Skeletal muscle tissue (tissue), 4 donors: ENCODE measurements around the gene SLC22A17. TPM values are rescaled to one million over a fixed set of nuclear protein-coding genes. Genes with fewer than 3 reads are reported as not detected.
"Not testable (repeated sequence)": the region's sequence is repeated elsewhere in the genome, so short reads cannot be mapped to it uniquely, and the experiment has no call there.

Experiments used
- H3K27ac ChIP-seq: one replicate; pipeline ENCODE4 v1.7.0; 2013; ENCODE audit warnings: mild to moderate bottlenecking, low read depth, low read length, inconsistent platforms
- H3K27me3 ChIP-seq, 3 donors: one replicate each; pipeline ENCODE4 v1.7.0; 2013; ENCODE audit warnings: low read length in 3 of 3; ENCODE audit not compliant: control insufficient read depth in 3 of 3, insufficient read depth in 3 of 3
- H3K36me3 ChIP-seq, 3 donors: one replicate each; pipeline ENCODE4 v1.7.0; 2013; ENCODE audit warnings: low read length in 3 of 3; ENCODE audit not compliant: control insufficient read depth in 3 of 3, insufficient read depth in 3 of 3
- H3K4me1 ChIP-seq, 3 donors: one replicate each; pipeline ENCODE4 v1.7.0; 2013; ENCODE audit warnings: low read length in 3 of 3, mild to moderate bottlenecking in 3 of 3; ENCODE audit not compliant: control insufficient read depth in 3 of 3, insufficient read depth in 3 of 3
- H3K4me3 ChIP-seq, 3 donors: one replicate each; pipeline ENCODE4 v1.7.0; 2013; ENCODE audit warnings: low read length in 3 of 3
- H3K9ac ChIP-seq, 3 donors: one replicate each; pipeline ENCODE4 v1.7.0; 2013; ENCODE audit warnings: low read length in 3 of 3, mild to moderate bottlenecking in 3 of 3, moderate library complexity in 2 of 3, low read depth in 1 of 3
- H3K9me3 ChIP-seq, 3 donors: one replicate each; pipeline ENCODE4 v1.7.0; 2013; ENCODE audit warnings: low read length in 3 of 3; ENCODE audit not compliant: control insufficient read depth in 3 of 3
- total RNA-seq: library from RNA; depleted of rRNA; stranded (reverse); fragments of >200 nt; gene quantifications from one replicate; pipeline ENCODE4 v1.2.3, GENCODE V29; 2014
- donor health status: Osteomylitis.

The SLC22A17 gene
- total RNA-seq, 1 donor from 2014 or later = 12.5 TPM

DNA sequence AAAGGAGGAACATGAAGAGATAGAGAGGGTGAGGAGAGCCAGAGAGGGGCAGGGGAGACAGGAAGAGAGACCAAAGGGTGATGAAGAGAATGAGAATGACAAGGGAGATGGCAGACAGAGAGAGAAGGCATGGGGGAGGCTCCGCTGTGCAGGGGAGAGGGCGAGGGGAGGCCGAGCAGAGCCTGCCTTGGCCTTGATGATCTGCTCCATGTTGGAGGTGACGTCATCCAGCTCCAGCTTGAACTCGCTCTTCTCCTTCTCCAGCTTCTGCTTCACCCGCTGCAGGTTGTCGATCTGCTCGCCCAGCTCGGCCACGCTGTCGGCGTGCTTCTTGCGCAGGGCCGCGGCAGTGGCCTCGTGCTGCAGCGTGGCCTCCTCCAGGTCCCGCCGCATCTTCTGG, 37.2 kb upstream of the SLC22A17 start:
- H3K27ac ChIP-seq, H3K27me3 ChIP-seq, H3K9ac ChIP-seq, H3K4me3 ChIP-seq, H3K9me3 ChIP-seq, H3K4me1 ChIP-seq: not testable (repeated sequence)
- H3K36me3 ChIP-seq = peaks cover 5 to 75% (median 64%) of the 10 kb centered on the region in 3 donors

DNA sequence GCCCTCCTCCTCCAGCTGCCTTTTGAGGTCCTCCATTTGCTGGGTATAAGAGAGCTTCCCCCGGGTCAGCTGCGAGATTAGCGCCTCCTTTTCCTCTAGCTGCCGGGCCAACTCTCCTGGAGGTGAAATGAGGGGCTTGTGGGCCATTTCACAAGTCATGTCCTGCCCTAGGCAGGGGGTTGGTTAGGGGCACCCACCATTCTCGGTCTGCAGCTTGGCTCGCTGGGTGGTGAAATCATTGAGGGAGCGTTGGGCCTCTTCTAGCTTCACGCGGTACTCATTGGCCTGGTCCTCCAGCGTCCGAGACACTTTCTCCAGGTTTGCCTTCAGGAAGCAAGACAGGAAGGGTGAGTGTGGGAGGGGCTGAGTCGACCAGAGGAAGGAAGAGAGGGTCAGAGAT, 36.7 kb upstream of the SLC22A17 start:
- H3K27me3 ChIP-seq = peaks cover 0 to 5% (median 3%) of the 10 kb centered on the region in 3 donors
- H3K9ac ChIP-seq = no peak overlapping the region
- H3K9me3 ChIP-seq = no peaks in the 10 kb centered on the region
- no peak overlapping the region for H3K27ac ChIP-seq
- no peak overlapping the region for H3K4me3 ChIP-seq
- peaks cover 5 to 80% (median 66%) of the 10 kb centered on the region in 3 donors for H3K36me3 ChIP-seq
- H3K4me1 ChIP-seq = no peaks in the 10 kb centered on the region

DNA sequence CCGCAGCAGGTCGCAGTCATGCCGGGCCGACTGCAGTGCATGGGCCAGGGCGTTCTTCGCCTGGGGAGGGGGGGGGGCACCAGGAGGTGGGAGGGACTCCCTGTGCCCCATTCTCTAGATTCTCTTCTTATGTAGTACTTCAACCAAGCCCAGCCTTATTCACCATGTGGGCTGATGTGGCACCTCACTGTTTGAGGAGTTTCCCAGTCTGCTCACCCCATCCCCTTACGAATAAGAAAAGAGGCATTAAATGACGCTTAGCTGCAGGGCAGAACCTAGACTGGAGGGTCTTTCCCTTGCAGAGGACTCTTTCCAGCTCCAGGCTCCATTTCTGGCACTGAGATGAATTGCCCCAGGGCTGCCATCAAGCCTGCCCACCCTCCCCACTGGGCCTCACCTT, 36.3 kb upstream of the SLC22A17 start:
- Histone ChIP-seq H3K4me3 (no peak overlapping the region), H3K36me3 (peaks cover 5 to 82% (median 66%) of the 10 kb centered on the region in 3 donors), H3K27me3 (peaks cover 0 to 5% (median 3%) of the 10 kb centered on the region in 3 donors), H3K9ac (no peak overlapping the region), H3K27ac (no peak overlapping the region), H3K4me1 (no peaks in the 10 kb centered on the region), H3K9me3 (no peaks in the 10 kb centered on the region)

DNA sequence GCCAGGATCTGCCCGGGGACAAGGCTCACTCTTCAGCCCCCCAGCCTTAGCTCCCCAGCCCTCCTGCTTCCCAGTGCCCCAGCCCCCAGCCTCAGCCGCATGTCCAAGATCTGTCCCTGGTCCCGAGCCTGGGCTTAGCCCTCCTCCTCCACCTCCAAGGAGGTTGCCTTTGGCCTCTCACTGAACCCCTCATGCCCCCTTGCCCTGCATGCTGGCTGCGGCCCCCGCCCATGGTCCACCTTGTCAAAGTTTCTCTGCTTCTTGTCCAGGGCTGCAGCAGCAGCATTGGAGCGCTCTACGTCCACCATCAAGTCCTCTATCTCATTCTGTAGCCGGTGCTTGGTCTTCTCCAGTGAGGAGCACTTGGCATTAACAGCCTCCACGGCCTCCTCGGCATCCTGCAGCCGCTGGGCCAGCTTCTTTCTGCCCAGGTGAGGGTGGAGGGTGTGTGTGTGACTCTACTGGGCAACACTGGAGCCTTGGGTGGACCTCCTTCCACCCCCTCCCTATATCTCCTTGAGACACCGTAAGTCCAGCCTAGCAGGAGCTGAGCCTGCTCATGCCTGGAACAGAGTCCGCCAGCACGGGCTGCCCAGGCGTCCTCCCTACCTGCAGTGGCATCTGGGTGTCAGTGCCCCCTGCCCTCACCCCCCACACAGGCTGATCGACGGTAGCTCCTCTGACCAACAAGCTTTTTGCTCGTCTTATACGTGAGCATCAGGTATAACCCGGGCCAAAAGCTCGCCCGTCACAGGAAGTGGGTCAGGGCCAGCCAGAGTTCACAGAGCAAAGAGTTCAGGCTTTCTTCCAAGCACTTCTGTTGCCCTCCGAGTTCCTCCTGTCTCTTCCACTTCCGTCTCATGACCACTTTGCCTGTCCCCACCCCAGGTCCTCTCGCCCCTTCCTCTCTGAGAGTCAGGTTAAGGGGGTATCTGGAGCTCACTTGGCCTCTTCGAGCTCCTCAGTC, 35.5 kb upstream of the SLC22A17 start:
- Histone ChIP-seq H3K27me3 (peaks cover 0 to 5% (median under 1%) of the 10 kb centered on the region in 3 donors), H3K9ac (no peak overlapping the region), H3K36me3 (peaks cover 2 to 82% (median 62%) of the 10 kb centered on the region in 3 donors), H3K9me3 (no peaks in the 10 kb centered on the region), H3K4me3 (no peak overlapping the region), H3K4me1 (no peaks in the 10 kb centered on the region), H3K27ac (no peak overlapping the region)

GRCh38 chr14:23386999-23387398, 34.3 kb upstream of the SLC22A17 start:
- Histone ChIP-seq H3K4me3 (no peak overlapping the region), H3K27ac (no peak overlapping the region), H3K9ac (no peak overlapping the region), H3K27me3 (peaks cover 0 to 5% (median 0%) of the 10 kb centered on the region in 3 donors), H3K36me3 (peaks cover 0 to 82% (median 60%) of the 10 kb centered on the region in 3 donors), H3K9me3 (no peaks in the 10 kb centered on the region), H3K4me1 (no peaks in the 10 kb centered on the region)

DNA sequence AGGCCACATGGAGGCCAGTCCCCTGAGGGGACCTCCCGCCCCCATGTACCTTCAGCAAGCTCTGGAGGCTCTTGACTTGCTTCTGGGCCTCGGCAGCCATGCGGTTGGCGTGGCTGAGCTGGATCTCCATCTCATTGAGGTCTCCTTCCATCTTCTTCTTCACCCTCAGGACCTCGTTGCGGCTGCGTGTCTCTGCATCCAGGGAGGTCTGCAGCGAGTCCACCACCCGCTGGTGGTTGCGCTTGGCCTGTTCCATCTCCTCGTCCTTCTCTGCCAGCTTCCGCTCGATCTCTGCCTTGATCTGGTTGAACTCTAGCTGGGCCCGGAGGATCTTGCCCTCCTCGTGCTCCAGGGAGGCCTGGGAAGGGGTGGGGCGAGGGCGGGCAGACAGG, 33.6 kb upstream of the SLC22A17 start:
- H3K27me3 ChIP-seq, H3K27ac ChIP-seq, H3K4me3 ChIP-seq, H3K4me1 ChIP-seq, H3K9me3 ChIP-seq, H3K9ac ChIP-seq: not testable (repeated sequence)
- H3K36me3 ChIP-seq = peaks cover 0 to 86% (median 60%) of the 10 kb centered on the region in 3 donors

DNA sequence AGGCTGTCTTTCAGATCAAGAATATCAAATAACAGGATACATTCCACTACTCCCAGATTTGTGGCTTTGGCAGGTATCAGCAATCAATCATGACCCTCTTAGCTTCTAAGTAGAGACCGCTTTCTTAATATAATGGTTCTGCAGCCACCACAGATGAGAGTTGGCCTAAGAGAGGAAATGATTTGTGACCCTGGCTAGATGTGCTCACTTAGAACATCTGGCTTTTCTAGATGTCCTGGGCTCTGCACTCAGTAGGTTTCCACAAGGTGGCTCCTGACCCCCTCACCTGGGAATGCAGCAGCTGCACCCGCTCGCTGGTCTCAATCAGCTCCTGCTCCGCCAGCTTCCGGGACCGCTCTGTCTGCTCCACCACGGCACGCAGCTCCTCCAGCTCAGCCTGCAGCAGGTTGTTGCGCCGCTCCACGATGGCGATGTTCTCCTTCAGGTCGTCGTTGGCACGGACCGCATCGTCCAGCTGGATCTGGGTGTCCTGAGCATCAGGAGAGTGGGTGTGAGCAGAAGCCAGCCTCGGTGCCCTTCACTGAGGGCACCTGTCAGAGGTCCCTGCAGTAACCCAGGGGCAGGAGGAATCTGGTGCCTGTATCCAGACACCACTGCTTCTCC, 33.1 kb upstream of the SLC22A17 start:
- H3K4me1 ChIP-seq = no peaks in the 10 kb centered on the region
- H3K36me3 ChIP-seq = peaks cover 3 to 86% (median 55%) of the 10 kb centered on the region in 3 donors
- peaks cover 0 to 6% (median 0%) of the 10 kb centered on the region in 3 donors for H3K27me3 ChIP-seq
- H3K4me3 ChIP-seq = no peak overlapping the region
- H3K27ac ChIP-seq = no peak overlapping the region
- no peak overlapping the region for H3K9ac ChIP-seq
- no peaks in the 10 kb centered on the region for H3K9me3 ChIP-seq

GRCh38 chr14:23385244-23385641, 32.6 kb upstream of the SLC22A17 start:
- Histone ChIP-seq H3K9me3 (no peaks in the 10 kb centered on the region), H3K27me3 (peaks cover 0 to 12% (median 0%) of the 10 kb centered on the region in 3 donors), H3K9ac (no peak overlapping the region), H3K4me1 (no peaks in the 10 kb centered on the region), H3K36me3 (peaks cover 3 to 86% (median 51%) of the 10 kb centered on the region in 3 donors), H3K4me3 (no peak overlapping the region), H3K27ac (no peak overlapping the region)

DNA sequence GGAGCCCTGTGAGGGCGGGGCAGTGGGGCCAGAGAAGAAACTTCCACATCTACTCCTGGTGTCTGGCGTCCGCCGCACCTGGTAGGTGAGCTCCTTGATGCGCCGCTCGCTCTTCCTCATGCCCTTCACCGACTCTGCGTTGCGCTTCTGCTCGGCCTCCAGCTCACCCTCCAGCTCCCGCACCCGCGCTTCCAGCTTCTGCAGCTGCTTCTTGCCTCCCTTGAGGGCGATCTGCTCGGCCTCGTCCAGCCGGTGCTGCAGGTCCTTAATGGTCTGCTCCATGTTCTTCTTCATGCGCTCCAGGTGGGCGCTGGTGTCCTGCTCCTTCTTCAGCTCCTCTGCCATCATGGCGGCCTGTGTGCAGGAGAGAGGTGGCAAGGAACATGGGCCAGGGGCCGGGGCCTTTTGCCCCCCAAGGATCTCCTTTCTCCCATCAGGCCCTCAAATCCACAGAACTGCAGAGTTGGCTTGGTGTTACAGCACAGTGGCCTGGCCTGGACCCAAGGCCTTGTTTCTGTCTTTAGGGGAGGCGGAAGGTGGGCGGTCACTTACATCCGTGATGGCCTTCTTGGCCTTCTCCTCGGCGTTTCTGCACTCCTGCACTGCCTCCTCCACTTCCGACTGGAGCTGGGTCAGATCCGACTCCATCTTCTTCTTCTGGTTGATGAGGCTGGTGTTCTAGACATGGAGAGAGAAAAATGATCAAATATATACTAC, 31.8 kb upstream of the SLC22A17 start:
- Histone ChIP-seq H3K4me1 (no peaks in the 10 kb centered on the region), H3K9ac (no peak overlapping the region), H3K27me3 (peaks cover 0 to 14% (median 0%) of the 10 kb centered on the region in 3 donors), H3K27ac (no peak overlapping the region), H3K9me3 (no peaks in the 10 kb centered on the region), H3K36me3 (peaks cover 3 to 84% (median 47%) of the 10 kb centered on the region in 3 donors), H3K4me3 (no peak overlapping the region)
